ENCODE results near the gene CRB1.

- no peak for TF ChIP-seq CTCF (IDR thresholded peaks at IDR 0.05)
- TF ChIP-seq EZH2 (IDR thresholded peaks at IDR 0.05): no peak
Observed at GRCh38 chr1:197451381-197451780, 183.3 kb downstream of the CRB1 start.

Measured in neural progenitor cell (in vitro differentiated cells).